A549 treated with ZK216348 at 1 μM for 4 hours (cell line): Measurements from ENCODE around the gene TLR7. TPM values are rescaled to one million over a fixed set of nuclear protein-coding genes. Genes with fewer than 3 reads are reported as not detected.

Experiments used
- total RNA-seq: library from RNA; stranded (reverse); fragments of 200-300 nt; extraction: Qiagen RNA extraction; gene quantifications from 5 replicates; pipeline ENCODE4 v1.2.3, GENCODE V29; 2022; ENCODE audit warnings: low read depth

Gene TLR7
- total RNA-seq: not detected in 5 replicates

GRCh38 chrX:12866451-12867377, at the start of gene TLR7:
Gene TLR7, plus strand, starts transcription at chrX:12867072. Its CDS starts 507 bp downstream, at chrX:12867579.

GRCh38 chrX:12906046-12906761, 39.3 kb downstream of the TLR7 start, which contains the start of gene TLR8:
Gene TLR8, plus strand, starts transcription at chrX:12906620. Its CDS starts 87 bp downstream, at chrX:12906707.

Other genes starting within 250 kb of the TLR7 start
- gene PRPS2, start 75.7 kb upstream of the TLR7 start, total RNA-seq: 35.1 to 46.9 TPM (median 41.2 TPM) in 5 replicates
- not detected in 5 replicates for gene TLR8, start 39.5 kb downstream of the TLR7 start, total RNA-seq
- 5,253 to 9,061 TPM (median 5,667 TPM) in 5 replicates for gene TMSB4X, start 108.0 kb downstream of the TLR7 start, total RNA-seq
- 0.04 TPM in 1 of 5 replicates, not detected in the others for gene FAM9C, start 177.5 kb downstream of the TLR7 start, total RNA-seq